Panc1 (cell line): Measurements from ENCODE around the gene GSTM3. TPM values are rescaled to one million over a fixed set of nuclear protein-coding genes. Genes with fewer than 3 reads are reported as not detected.

Experiments
- ATAC-seq: fragments of 200-7000 bp; cut with Tn5 transposase; 2 replicates; pipeline ENCODE4 v1.9.1; 2020; ENCODE audit warnings: mild to moderate bottlenecking, moderate library complexity
- BruUV-seq: library from RNA; stranded (reverse); fragments of 400-500 nt; replicated peaks from 2 replicates; lab custom pipeline; 2021; lab: Mats Ljungman, UMichigan
- CTCF ChIA-PET: fragments of 300-600 bp; sonication (Branson Sonifier 250); formaldehyde crosslinking; loops from one replicate; lab custom pipeline; 2022; ENCODE audit warnings: antibody characterized with exemption; lab: Charles Lee
- POLR2A ChIA-PET: fragments of 300-600 bp; sonication (Branson Sonifier 250); formaldehyde crosslinking; loops from one replicate; lab custom pipeline; 2022; ENCODE audit warnings: antibody characterized with exemption; lab: Charles Lee
- DNase-seq: peaks from one replicate; pipeline ENCODE4 v3.0.0-alpha.2; 2010; ENCODE audit warnings: low read depth, low spot score
- H3K27ac ChIP-seq: 2 replicates; pipeline ENCODE4 v1.5.1; 2011; ENCODE audit warnings: mild to moderate bottlenecking, low read length, inconsistent platforms
- H3K27me3 ChIP-seq: fragments of 200-500 bp; sonication (Bioruptor generic); 2 replicates; pipeline ENCODE4 v1.6.0; 2014; ENCODE audit warnings: low read length, inconsistent platforms; ENCODE audit not compliant: control insufficient read depth, insufficient read depth
- H3K36me3 ChIP-seq: fragments of 200-500 bp; sonication (Bioruptor generic); 2 replicates; pipeline ENCODE4 v1.5.1; 2014; ENCODE audit warnings: inconsistent platforms, mild to moderate bottlenecking, low read length, moderate library complexity; ENCODE audit not compliant: control insufficient read depth, insufficient read depth
- H3K4me1 ChIP-seq: 2 replicates; pipeline ENCODE4 v1.5.1; 2011; ENCODE audit warnings: inconsistent platforms, mild to moderate bottlenecking, low read length, moderate library complexity; ENCODE audit not compliant: control insufficient read depth, insufficient read depth
- H3K4me3 ChIP-seq, 2 experiments: 2 replicates each; pipeline ENCODE4 v1.5.1; 2011 to 2012; ENCODE audit warnings: low read depth in 2 of 2, low read length in 2 of 2, mild to moderate bottlenecking in 2 of 2, inconsistent platforms in 1 of 2, moderate library complexity in 1 of 2
- H3K9me3 ChIP-seq: fragments of 200-500 bp; sonication (Bioruptor generic); 2 replicates; pipeline ENCODE4 v1.5.1; 2014; ENCODE audit warnings: low read depth, mild to moderate bottlenecking, inconsistent platforms, low read length, moderate library complexity; ENCODE audit not compliant: control insufficient read depth, insufficient read depth
- CTCF ChIP-seq: fragments of 450-650 bp; IDR thresholded peaks from 2 replicates; pipeline ENCODE4 v1.5.1; 2017; ENCODE audit warnings: mild to moderate bottlenecking
- POLR2AphosphoS5 ChIP-seq: IDR thresholded peaks from 2 replicates; pipeline ENCODE4 v1.6.1; 2012; ENCODE audit warnings: mild to moderate bottlenecking, low read depth, low read length, moderate library complexity
- REST ChIP-seq, 2 experiments: IDR thresholded peaks; 2 replicates each; pipeline ENCODE4 v1.6.1; 2011 to 2012; ENCODE audit warnings: low read depth in 2 of 2, control low read depth in 1 of 2, low read length in 1 of 2, mild to moderate bottlenecking in 1 of 2, moderate library complexity in 1 of 2; ENCODE audit not compliant: insufficient read depth in 1 of 2
- SIN3A ChIP-seq: IDR thresholded peaks from 2 replicates; pipeline ENCODE4 v1.6.1; 2012; ENCODE audit warnings: low read depth, mild to moderate bottlenecking, low read length, moderate library complexity, borderline replicate concordance; ENCODE audit not compliant: insufficient read depth
- TCF7L2 ChIP-seq: IDR thresholded peaks from 2 replicates; pipeline ENCODE4 v1.6.1; 2011; ENCODE audit warnings: mild to moderate bottlenecking, low read depth, low read length, inconsistent platforms
- in situ Hi-C: cut with HindIII; loops from 2 replicates; pipeline ENCODE4 v1.10.0; 2016; ENCODE audit warnings: low sequenced_read_pairs, low pct_unique_long_range_greater_than_20kb
- intact Hi-C: fragments of 100-400 bp; cut with micrococcal nuclease; formaldehyde crosslinking; loops from one replicate; pipeline ENCODE4 v1.10.0; 2022; ENCODE audit not compliant: unreplicated experiment
- total RNA-seq: library from RNA; stranded (reverse); gene quantifications from one replicate; pipeline ENCODE4 v1.2.1, GENCODE V29; 2021; ENCODE audit not compliant: unreplicated experiment

GSTM3 gene
- total RNA-seq, 1 experiment from 2014 or later = 93.1 TPM

- H3K27ac ChIP-seq = no peak overlapping the region
- H3K36me3 ChIP-seq = no peaks in the 10 kb centered on the region
- in situ Hi-C loops (no loop called here), intact Hi-C loops (no loop called here)
- BruUV-seq = no TSS peak
- DNase-seq (no peak), ATAC-seq (no peak)
- no peak for TF ChIP-seq CTCF
- no peaks in the 10 kb centered on the region for H3K9me3 ChIP-seq
- no peaks in the 10 kb centered on the region for H3K27me3 ChIP-seq
- H3K4me1 ChIP-seq = peaks cover 7% of the 10 kb centered on the region; the same call in 1 of the 2 replicates
- CTCF ChIA-PET = no interaction called here
- no peak overlapping the region for H3K4me3 ChIP-seq
- POLR2A ChIA-PET = interaction anchor here (0.7 kb wide), 1 partner anchor 96 kb away, joined by 3 read pairs; no protein-coding TSS in a partner anchor
Observed at GRCh38 chr1:109764561-109765482, 24.0 kb upstream of the GSTM3 start.

GRCh38 chr1:109763646-109764415 lies 23.0 kb upstream of the GSTM3 start, which contains the start of gene EPS8L3:
Gene EPS8L3, minus strand, starts transcription at chr1:109763923. Its CDS starts 2,174 bp downstream, at chr1:109761749.
- POLR2A ChIA-PET = interaction anchor here (0.7 kb wide), 1 partner anchor 96 kb away, joined by 3 read pairs; no protein-coding TSS in a partner anchor
- H3K27me3 ChIP-seq = no peaks in the 10 kb centered on the region
- H3K27ac ChIP-seq = peak within 1 kb of the TSS; percentile 29
- no peak within 1 kb of the TSS for H3K4me3 ChIP-seq
- in situ Hi-C loops = no loop called here
- no peak for DNase-seq
- CTCF ChIA-PET = no interaction called here
- BruUV-seq = no TSS peak
- intact Hi-C loops = no loop called here
- no peaks in the 10 kb centered on the region for H3K36me3 ChIP-seq
- no peak for ATAC-seq
- H3K9me3 ChIP-seq = no peaks in the 10 kb centered on the region
- TF ChIP-seq TCF7L2 = no peak
- TF ChIP-seq POLR2AphosphoS5 = no peak
- TF ChIP-seq REST (IDR thresholded peaks at IDR 0.05; ENCODE audit: insufficient read depth in 1 of 2, low read depth in 2 of 2, low read length in 1 of 2) = no peak
- no peak for TF ChIP-seq CTCF
- TF ChIP-seq SIN3A = no peak
- H3K4me1 ChIP-seq = peaks cover 7% of the 10 kb centered on the region; the same call in 1 of the 2 replicates
